ENCODE results near the gene MLLT6. TPM values are rescaled to one million over a fixed set of nuclear protein-coding genes. Genes with fewer than 3 reads are reported as not detected.
A peak's percentile ranks its signal among the peaks of the same experiment; 100 is the strongest.

MLLT6 gene
- polyA plus RNA-seq, 3 donors, result 74.2 to 131 (median 127) TPM

DNA sequence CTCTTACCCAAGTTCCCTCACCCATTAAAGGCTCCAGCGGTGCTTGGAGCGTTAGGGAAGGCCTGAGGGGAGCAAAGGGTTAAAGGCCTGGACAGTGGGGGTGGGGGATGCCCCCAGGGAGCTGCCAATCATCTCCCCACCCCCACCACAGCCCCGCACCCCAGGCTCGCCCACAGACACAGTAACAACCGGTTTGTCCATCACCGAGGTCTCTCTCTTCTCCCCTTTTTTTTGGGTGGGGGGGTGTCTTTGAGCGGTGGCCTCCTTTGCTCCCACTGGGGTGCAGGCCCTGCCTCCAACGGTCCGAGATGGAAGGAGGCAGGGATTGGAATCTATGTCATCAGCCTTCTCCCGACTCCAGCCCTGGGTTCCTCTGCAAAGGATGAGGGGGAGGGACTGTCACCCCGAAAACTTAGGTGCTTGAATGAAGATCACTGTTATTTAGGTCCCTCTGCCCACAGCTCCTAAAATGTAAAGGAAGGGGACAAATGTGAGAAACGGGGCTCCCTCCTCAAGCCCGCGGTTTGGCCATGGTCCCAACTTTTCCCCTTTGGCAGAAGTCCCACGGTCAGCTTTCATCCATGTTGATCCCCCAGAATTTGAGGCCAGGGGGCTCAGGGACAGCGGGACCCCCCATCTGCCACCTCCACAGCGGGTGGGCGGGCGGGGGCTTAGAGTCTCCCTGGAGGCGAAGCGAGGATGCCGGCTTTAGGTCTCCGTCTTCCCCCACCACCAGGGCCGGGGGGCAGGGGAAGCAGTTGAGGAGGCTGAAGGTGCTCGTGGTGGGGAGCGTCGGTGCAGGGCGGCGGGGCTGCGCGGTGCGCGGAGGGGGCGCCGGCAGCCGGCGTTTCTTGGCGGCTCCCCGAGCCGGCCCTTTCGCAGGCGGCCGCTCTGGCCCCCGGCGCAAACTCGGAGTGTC lies 32.0 kb upstream of the MLLT6 start:
- no peak for DNase-seq

DNA sequence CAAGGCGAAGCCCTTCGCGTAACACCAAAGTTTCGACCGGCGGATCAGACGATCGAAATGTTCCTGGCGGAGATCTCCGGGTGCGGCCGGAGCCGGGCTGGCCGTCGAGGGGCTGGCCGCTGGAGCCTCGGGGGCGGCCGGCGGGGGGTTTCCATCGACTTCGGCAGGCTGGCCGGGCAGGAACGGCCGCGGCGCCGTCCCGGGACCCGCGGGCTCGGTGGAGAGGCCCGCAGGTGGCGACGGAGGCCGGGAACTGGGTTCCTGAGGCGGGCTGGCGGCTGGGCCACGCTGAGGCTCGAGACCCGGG lies 31.4 kb upstream of the MLLT6 start:
- no peak for DNase-seq

DNA sequence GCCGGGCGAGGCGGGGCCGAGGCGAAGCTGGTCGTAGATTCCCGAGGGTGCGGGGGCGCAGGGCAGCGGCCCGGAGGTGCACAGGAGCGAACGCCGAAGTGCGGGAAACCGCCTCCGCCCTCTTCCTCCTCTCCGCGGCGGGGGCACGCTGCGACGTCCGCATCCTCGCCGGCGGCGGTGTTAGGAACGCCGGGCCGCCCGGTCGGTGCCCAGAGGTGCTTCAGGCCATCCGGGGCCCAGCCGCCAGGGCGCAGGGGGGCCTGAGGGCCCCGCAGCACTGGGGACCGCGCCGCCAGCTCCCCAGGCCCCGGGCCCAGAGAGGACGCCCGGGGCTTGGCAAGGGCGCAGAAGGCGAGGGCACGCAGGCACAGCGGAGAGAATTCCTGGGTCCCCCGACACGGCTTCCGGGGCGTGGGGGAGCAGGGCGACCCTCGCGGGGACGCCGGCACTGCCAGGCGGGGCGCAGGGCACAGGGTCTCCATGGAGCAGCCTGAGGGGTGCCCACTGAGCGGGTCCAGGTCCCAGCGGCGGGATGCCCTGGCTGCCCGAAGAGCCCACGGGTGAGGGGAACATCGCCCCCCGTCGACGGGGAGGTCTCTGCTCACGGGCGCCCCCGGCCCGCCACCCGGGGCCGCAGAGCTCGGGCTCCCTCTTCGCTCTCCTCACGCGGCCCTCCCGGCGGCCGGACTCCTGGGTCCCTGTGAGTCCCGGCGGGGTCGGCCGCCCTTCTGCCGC lies 30.9 kb upstream of the MLLT6 start:
- no peak for DNase-seq

DNA sequence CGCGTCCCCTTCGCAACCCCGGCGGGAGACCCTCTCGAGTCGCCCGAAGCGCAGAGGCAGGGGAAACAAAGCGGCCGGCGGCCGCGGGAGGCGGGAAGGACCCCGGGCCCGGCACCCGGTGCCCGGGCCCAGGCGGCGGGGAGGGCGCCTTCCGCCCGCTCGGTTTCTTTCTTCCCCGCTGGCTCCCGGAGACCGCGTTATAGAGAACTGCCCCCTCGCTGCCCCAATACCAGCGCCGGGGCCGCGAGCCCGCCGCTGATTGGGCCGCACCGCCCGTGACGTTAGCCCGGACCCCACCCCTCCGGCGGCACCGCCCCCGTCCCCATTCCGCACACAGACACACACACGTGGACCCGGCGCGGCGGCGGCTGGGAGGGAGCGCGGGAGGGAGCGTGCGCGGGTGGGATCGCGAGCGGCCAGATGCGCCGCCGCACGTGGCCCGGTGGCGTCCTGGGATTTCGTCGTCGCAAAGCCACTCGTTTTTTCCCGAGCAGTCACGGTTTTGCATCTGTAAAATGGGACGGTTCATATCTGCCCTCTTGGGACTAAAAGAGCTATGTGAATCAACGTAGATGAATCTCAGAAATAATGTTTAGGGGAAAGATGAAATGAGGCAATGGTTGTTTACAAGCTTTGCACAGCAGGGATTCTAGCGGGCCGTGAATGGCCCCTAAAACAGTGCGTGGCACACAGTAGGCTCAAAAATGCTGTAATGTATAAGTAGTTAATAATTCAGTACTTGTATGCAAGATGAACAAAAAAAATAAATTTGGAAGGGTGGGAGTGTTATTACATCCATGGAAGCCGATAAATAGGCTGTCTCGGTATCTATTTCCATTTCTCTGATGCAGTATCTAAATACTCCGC lies 30.1 kb upstream of the MLLT6 start, which contains the start of gene EPOP:
TSS of gene EPOP (minus strand) at position 209 of the 867 bp plus-strand sequence. CDS start 462 bp downstream, outside the sequence.
- peak; percentile 79 for DNase-seq

DNA sequence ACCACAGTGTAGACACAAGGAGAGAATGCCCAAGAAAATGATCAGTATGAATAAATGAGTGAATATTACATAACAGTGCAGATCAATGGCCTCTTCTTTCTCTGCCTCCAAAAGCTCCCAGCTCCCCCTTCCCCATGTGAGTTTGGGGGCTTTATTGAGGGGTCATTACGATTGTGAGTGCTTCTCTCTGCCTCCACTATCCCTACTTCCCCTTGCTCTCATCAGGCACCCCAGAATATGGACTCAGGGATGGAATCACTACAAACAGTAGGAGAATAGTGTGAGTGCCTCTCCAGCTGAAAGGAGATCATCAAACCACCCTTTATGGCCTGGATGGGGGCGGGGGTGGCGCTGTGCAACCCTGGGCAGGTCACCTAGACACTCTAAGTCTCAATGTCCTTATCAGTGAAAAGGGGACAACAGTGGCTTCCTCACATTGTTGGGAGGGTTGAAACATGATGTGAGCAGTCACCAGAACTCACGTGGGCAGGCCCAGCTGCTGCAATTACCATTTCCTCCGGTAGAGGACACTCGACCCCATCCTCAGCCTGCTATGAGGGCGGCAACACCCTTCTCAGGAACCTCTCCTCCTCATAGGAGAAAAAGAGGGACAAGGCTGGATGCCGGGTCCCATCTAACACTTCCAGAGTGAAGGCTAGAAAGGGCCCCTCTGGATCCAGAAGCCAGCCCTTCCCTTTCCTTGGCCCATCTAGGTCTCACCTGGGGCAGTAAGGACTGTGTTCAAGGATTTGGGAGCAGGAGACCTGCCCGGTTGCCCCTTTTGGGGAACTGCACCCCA lies 28.2 kb upstream of the MLLT6 start:
- DNase-seq, result peak; percentile 82

DNA sequence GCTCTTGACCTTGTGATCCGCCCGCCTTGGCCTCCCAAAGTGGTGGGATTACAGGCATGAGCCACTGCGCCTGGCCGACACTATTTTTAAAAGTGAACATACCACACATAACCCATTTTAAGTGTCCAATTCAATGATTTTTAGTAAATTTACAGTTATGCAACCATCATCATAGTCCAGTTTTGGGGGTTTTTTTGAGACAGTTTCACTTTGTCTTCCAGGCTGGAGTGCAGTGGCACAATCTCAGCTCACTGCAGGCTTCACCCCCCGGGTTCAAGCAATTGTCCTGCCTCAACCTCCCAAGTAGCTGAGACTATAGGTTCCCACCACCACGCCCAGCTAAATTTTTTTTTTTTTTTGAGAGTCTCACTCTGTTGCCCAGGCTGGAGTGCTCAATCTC lies 27.3 kb upstream of the MLLT6 start:
- DNase-seq, result no peak

DNA sequence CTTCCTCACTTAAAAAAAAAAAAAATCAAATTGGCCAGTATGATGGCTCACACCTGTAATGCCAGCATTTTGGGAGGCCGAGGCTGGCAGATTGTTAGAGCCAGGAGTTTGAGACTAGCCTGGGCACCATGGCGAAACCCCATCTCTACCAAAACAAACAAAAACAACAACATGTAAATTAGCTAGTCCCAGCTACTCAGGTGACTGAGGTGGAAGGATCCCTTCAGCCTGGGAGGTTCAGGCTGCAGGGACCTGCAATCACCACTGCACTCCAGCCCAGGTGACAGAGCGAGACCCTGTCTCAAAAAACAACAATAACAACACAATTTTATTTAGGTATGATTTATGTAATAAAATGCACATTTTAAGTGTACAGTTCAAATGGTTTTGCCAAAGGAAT lies 24.0 kb upstream of the MLLT6 start:
- DNase-seq, result no peak

DNA sequence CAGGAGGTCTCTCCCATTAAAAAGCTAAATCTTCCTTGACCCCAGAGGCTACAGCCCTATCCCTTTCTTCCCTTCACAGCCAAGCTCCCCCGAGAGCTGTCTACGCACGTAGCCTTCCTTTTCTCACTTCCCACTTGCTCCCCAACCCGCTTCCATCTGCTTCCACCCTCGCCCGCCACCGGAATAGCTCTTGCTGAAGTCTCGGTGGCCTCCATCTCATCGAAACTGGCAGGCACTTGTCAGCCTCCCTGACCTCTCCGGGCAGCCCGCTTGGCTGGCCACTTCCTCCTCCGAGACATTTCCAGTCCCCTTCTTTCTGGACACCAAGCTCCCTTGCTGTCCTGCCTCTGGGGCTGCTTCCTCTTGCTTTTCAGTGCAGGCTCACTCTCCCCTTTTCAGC lies 19.6 kb upstream of the MLLT6 start:
- no peak for DNase-seq

DNA sequence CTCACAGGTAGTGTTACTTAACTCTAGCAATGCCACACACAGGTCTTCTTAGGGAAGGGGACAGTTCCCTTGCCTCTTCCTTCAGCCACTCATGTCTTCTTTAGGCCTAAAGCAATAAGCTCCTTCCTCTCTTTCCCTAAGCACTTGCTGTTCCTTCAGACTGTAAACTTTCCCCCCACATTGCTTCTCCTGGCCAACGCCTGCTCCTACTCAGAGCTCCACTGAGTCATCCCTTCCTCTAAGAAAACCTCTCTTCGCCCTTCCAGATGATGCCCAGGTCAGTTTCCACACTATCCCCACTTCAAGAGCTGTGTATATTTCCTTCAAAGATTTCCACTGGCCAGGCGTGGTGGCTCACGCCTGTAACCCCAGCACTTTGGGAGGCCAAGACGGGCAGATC lies 17.8 kb upstream of the MLLT6 start:
- DNase-seq, result no peak

DNA sequence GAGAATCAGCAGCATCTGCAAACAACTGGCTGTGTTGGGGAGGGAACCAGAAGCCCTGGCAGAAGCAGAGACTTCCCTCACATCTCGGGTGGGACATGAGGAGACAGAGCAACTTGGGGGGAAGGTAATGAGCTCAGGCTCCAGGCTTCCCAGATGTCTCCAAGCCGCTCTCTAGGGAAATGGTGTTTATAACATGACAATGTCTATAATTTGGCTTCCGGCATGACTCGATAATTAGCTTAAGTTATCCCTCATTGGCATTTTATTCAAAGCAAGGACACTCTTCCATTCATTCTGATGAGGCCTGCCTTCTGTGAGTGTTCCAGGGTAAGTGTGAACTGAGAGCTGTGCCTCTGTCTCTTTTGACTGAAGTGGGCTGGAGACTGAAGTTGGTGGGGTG lies 14.7 kb upstream of the MLLT6 start:
- DNase-seq, result no peak

DNA sequence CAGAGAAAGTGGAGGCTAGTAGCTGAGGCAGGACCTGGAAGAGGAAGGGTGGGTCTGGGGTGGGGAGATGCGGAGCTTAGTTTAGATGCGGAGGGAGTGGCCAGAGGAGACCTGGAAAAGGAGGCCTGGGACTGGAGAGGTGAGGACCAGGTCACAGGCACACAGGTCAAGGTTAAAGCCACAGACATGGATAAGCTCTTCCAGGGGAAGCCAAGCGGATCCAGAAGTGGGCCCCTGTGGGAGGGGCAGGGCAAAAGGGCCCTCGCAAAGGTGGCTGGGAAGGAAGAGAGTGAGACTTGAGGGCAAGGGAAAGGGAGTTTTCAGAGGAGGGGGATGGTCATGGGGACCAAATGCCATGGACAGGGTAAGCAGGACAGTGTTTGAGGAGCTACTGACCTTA lies 13.9 kb upstream of the MLLT6 start:
- no peak for DNase-seq

DNA sequence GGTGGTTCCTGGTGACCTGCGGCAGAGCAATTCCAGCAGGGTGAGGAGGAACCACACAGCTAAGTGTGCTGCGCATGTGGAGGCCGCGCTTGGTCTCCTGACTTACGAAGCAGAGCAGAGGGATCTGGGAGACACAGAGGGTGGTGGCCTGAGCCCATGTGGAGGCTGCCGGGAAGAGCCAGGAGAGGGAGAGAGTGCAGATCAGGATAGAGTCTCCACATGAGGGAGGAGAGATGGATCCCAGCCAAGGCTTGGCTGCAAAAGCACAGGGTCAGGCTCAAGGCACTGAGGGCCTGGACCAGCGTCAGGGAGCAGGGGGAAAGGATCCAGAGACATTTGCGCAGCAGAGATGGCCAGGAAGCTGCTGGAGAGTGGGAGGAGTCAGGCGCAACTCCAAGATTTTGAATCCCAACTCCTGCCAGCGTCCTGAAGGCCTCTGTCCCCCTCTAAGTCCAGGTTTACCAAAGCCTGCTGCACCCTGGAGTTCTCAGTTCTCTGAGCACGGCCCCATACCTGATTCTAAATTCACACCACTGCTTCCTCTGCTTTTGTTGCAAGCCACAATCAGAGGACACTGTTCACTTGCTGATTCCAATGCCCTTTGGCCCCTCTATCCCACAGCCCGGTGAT lies 11.3 kb upstream of the MLLT6 start:
- DNase-seq, result no peak

DNA sequence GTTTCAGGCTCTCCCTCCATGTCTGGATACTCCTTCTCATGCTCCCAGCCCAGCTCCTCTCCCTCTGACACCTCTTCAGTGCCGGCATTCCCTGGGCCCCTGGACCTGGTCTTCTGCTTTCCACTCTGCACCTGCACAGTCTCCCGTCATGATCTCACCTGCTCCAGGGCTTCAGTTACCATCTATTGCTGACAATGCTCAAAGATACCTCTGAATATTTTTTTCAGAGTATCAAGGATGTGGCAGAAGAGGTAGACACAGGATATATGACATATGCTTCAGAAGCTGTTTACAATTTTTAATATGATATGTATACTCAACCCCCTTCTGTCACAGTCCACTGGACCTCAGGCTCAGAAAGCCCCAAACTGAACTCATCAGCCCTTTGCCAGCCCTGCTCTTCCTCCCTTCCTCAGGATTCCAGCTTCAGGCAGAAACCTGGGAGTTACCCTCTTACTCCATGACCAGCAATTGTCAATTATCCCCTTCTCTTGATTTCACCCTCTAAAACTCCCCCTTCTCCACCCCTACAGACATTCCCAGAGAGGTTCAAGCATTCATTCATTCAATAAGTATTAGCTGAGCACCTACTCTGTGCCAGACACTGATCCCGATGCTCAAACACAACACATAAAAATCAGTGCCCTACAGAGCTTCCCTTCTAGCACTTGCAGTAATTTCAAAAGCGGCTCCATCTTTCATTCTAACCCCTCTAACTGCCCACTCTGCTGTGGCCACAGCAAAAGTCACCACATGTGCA lies 7.8 kb upstream of the MLLT6 start:
- no peak for DNase-seq

DNA sequence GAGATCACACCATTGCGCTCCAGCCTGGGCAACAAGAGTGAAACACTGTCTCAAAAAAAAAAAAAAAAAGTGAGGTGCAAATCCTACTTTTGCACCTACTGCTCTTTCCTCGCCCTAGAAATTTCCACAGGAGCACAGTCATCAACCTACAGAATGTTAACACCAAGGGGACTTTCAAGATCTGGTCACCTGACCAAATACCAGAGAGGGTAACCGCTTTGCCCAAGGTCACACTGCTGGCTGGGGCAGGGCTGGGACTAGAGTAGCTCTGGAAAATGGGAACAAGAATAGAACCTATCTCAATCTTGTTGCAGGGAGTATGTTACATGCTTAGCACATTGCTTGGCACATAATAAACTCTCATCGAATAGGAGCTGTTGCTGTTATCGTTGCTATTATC lies 6.3 kb upstream of the MLLT6 start:
- DNase-seq, result no peak

DNA sequence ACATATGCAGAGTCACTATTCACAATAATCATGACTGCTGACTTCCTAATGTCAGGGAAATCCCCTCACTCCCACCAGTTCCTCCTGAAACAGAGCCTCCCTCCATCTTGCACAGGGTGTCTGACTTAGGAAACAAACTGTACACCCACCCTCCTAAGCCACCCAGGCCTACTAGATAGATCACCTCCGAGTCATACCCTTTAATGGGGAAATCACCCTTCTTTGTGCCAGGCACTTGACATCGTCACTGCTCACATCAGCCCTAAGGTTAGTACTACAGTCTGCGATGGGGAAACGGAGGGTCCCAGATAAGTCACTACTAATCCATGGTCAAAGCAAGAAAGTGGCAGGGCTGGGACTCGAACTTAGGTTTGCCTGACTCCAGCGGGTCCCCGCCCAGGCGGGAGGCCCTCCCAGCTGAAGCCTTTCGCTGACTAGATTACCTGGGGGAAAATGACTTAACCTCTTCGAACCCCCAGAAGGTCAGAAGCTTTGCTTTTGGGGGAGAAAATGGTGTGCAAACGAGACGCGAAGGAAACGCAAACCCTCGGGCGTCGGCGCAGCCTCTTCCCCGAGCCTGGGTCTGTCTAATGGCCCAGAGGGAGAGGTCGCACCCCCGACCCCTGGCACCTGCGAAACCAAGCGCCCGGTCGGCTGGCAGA lies 3.4 kb upstream of the MLLT6 start:
- no peak for DNase-seq

DNA sequence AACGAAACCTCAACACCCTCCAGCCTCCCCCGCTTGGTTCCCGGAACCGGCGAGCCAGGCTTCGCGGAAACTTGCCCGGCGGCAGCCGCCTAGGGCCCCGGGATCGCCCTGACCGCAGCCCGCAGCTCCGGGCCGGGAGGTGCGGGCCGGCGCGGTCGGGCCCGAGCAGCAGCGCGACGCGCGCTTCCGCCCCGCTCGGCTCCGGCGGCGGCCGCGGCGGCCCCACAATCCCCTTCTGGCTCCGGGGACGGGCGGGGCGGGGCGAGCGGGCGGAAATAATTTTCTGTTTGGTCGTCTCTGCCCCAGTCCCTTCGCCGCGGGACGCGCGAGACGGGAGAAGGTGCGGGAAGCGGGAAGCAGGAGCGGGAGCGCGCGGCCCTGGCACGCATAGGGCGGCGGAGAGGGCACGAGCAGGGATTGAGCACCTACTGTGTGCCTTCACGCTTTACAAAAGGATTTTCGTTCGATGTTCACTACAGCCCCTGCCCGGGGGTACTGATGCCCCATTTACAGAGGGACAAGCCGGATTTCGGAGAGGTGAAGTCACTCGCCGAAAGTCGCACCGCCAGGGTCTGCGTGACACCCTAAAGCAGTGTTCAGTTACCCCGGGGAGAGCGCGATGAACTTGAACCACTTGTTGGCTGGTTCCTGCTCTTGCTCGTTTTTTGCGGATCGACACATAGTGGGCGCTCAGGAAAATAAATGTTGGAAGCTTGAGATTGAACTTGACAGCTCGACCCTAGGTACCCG lies 2.7 kb upstream of the MLLT6 start:
- DNase-seq, result peak; percentile 88

DNA sequence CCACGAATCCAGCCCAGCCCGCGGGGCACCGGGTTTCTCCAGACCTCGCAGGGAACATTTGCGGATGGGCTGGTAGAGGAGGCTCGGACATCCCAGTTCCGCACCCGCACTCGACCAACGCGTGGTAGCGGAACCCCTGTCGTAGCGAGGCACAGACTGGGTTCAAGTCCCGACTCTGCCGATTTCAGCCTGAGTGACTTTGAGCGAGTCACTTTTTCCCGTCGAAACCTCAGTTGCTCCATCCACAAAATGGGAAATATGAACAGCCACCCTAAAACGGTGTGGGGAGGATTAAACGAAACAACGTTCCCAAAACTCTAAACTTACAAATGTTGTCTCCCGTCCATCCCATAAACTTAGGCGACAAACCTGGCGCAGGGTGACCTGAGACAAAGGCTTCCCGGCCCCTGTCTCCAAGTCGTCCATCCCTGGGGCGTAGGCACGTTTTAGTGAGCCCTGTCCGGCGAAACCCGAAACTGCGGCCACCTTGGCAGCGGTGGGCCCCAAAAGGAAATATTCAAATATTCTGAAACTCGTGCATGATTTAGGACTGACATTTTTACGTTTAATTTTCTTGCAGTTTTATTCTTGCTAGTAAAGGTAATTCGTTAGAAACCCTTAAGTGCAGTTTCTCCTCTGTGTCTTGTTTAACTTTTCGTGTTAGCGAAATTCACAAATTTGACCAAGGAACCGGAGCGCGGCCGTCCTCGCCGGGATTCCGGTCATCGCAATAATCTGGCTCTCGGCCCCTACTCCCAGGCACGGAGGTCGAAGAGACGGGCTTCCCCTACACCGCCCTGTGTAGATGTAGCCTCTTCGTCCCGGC lies 1.9 kb upstream of the MLLT6 start:
- DNase-seq, result no peak

All from renal pelvis (tissue), 4 donors.